Neural cell (in vitro differentiated cells): ENCODE measurements around the gene RWDD4. TPM values are rescaled to one million over a fixed set of nuclear protein-coding genes. Genes with fewer than 3 reads are reported as not detected.
"Not testable (repeated sequence)": the region's sequence is repeated elsewhere in the genome, so short reads cannot be mapped to it uniquely, and the experiment has no call there.

Source experiments
- H2AFZ ChIP-seq: fragments of 200-600, 300-800 bp; sonication (generic), shearing (Covaris generic); 2 replicates; pipeline ENCODE4 v1.6.0; 2014; ENCODE audit warnings: low read depth, mild to moderate bottlenecking, antibody characterized with exemption, low read length, moderate library complexity
- H3F3A ChIP-seq: fragments of 200-600 bp; shearing (Covaris generic); 2 replicates; pipeline ENCODE4 v1.6.1; 2016; ENCODE audit warnings: mild to moderate bottlenecking, moderate library complexity, mixed read lengths, antibody characterized with exemption, low read length; ENCODE audit not compliant: insufficient read depth, poor library complexity, severe bottlenecking
- H3K27ac ChIP-seq: fragments of 200-600, 300-800 bp; sonication (generic), shearing (Covaris generic); 2 replicates; pipeline ENCODE4 v1.5.1; 2014; ENCODE audit warnings: mild to moderate bottlenecking, low read length, moderate library complexity
- H3K27me3 ChIP-seq: fragments of 300-800, 200-600 bp; sonication (generic), shearing (Covaris generic); 2 replicates; pipeline ENCODE4 v1.6.0; 2014; ENCODE audit warnings: mild to moderate bottlenecking, low read depth, low read length, moderate library complexity; ENCODE audit not compliant: insufficient read depth
- H3K36me3 ChIP-seq: fragments of 300-800, 200-600 bp; sonication (generic), shearing (Covaris generic); 2 replicates; pipeline ENCODE4 v1.5.1; 2014; ENCODE audit warnings: mild to moderate bottlenecking, antibody characterized with exemption, low read length, moderate library complexity; ENCODE audit not compliant: insufficient read depth
- H3K4me2 ChIP-seq: fragments of 300-800, 200-600 bp; sonication (generic), shearing (Covaris generic); 2 replicates; pipeline ENCODE4 v1.6.0; 2014; ENCODE audit warnings: mild to moderate bottlenecking, low read length
- H3K4me3 ChIP-seq: fragments of 300-800, 200-600 bp; sonication (generic), shearing (Covaris generic); 2 replicates; pipeline ENCODE4 v1.5.1; 2014; ENCODE audit warnings: mild to moderate bottlenecking, low read length, moderate library complexity
- H3K79me2 ChIP-seq: fragments of 200-600 bp; shearing (Covaris generic); replicated peaks from 2 replicates; pipeline ENCODE4 v1.6.0; 2014; ENCODE audit warnings: mild to moderate bottlenecking, low read length, moderate library complexity; ENCODE audit not compliant: insufficient read depth
- H3K9ac ChIP-seq: fragments of 300-800, 200-600 bp; sonication (generic), shearing (Covaris generic); 2 replicates; pipeline ENCODE4 v1.6.1; 2016; ENCODE audit warnings: mild to moderate bottlenecking, low read length, mixed read lengths
- H3K9me2 ChIP-seq: fragments of 200-600 bp; shearing (Covaris generic); 2 replicates; pipeline ENCODE4 v1.6.1; 2016; ENCODE audit warnings: mild to moderate bottlenecking, low read length, mixed read lengths; ENCODE audit not compliant: insufficient read depth
- H3K9me3 ChIP-seq: fragments of 200-600, 300-800 bp; sonication (generic), shearing (Covaris generic); 2 replicates; pipeline ENCODE4 v1.6.1; 2016; ENCODE audit warnings: mild to moderate bottlenecking, mixed run types, low read length, moderate library complexity, mixed read lengths
- H4K20me1 ChIP-seq: fragments of 200-600 bp; shearing (Covaris generic); 2 replicates; pipeline ENCODE4 v1.6.1; 2016; ENCODE audit warnings: mild to moderate bottlenecking, mixed run types; ENCODE audit not compliant: insufficient read depth
- EP300 ChIP-seq: fragments of 450-650 bp; conservative IDR thresholded peaks from 2 replicates; pipeline ENCODE4 v1.6.1; 2014; ENCODE audit warnings: antibody characterized with exemption, mild to moderate bottlenecking, moderate library complexity; ENCODE audit not compliant: poor library complexity, severe bottlenecking
- EZH2 ChIP-seq: fragments of 200-600, 300-800 bp; shearing (Covaris generic), sonication (generic); IDR thresholded peaks from 2 replicates; pipeline ENCODE4 v1.6.1; 2014; ENCODE audit warnings: antibody characterized with exemption, low read length, borderline replicate concordance, mild to moderate bottlenecking; ENCODE audit not compliant: insufficient read depth, poor library complexity, severe bottlenecking
- MXI1 ChIP-seq: fragments of 450-650 bp; conservative IDR thresholded peaks from 2 replicates; pipeline ENCODE4 v1.6.1; 2014; ENCODE audit warnings: antibody characterized with exemption, mild to moderate bottlenecking; ENCODE audit not compliant: poor library complexity, severe bottlenecking
- POLR2AphosphoS5 ChIP-seq: IDR thresholded peaks from 2 replicates; pipeline ENCODE4 v1.6.1; 2012
- RAD21 ChIP-seq: fragments of 450-650 bp; conservative IDR thresholded peaks from 2 replicates; pipeline ENCODE4 v1.6.1; 2014; ENCODE audit warnings: antibody characterized with exemption, mild to moderate bottlenecking, moderate library complexity
- SMC3 ChIP-seq: fragments of 450-650 bp; conservative IDR thresholded peaks from 2 replicates; pipeline ENCODE4 v1.6.1; 2014; ENCODE audit warnings: antibody characterized with exemption, mild to moderate bottlenecking, moderate library complexity; ENCODE audit not compliant: poor library complexity
- TAF1 ChIP-seq: IDR thresholded peaks from 2 replicates; pipeline ENCODE4 v1.6.1; 2012; ENCODE audit warnings: low read depth
- polyA plus RNA-seq: library from polyadenylated mRNA; depleted of rRNA; stranded (reverse); fragments of >200 nt; gene quantifications from 2 replicates; pipeline ENCODE4 v1.2.3, GENCODE V29; 2014
- TF ChIP-seq, protein P1 (sequence below): IDR thresholded peaks from 2 replicates; pipeline ENCODE4 v1.6.1; 2012; ENCODE audit warnings: borderline replicate concordance
- TF ChIP-seq, protein P2 (sequence below): fragments of 450-650 bp; IDR thresholded peaks from 2 replicates; pipeline ENCODE4 v1.5.1; 2014; ENCODE audit warnings: antibody characterized with exemption, mild to moderate bottlenecking, moderate library complexity; ENCODE audit not compliant: poor library complexity, severe bottlenecking

The RWDD4 gene
- polyA plus RNA-seq, 1 donor from 2014 or later: 68.2 TPM

DNA sequence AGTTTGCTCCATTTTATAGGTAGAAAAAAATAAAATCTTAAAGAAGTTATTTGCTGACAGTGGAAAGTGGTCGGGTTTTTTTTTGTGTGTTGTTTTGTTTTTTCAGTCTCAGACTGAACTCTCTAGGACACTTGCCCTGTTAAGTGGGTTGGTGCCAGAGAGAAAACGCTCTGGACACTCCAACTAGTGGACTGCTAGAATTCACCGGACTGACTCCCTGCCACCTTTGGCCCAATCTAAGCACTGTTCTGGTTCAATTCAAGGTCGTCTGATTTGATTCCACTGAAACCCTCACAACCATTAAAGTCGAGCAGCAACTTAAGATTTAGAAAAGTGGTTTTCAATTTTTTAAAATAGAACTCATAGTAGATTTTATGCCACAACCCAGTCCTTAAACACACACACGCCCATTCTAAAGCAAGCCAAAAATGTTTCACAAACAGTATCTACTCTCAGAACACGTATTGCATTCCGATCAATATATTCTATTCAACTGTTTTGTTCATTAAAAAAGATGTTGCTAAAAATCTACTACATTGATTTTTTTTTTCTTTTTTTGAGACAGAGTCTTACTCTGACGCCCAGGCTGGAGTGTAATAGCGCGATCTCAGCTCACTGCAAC, 27.3 kb downstream of the RWDD4 start:
- Histone ChIP-seq H3K4me2 (no peak overlapping the region), H3K27me3 (no peaks in the 10 kb centered on the region), H4K20me1 (no peaks in the 10 kb centered on the region), H3K9ac (no peak overlapping the region), H3K79me2 (no peaks in the 10 kb centered on the region), H3K9me3 (no peaks in the 10 kb centered on the region), H3K36me3 (no peaks in the 10 kb centered on the region), H3F3A (no peaks in the 10 kb centered on the region), H3K9me2 (no peaks in the 10 kb centered on the region), H3K27ac (no peak overlapping the region), H3K4me3 (no peak overlapping the region), H2AFZ (no peak overlapping the region)
- no peak for TF ChIP-seq RAD21
- TF ChIP-seq TAF1: no peak
- TF ChIP-seq, protein P1, sequence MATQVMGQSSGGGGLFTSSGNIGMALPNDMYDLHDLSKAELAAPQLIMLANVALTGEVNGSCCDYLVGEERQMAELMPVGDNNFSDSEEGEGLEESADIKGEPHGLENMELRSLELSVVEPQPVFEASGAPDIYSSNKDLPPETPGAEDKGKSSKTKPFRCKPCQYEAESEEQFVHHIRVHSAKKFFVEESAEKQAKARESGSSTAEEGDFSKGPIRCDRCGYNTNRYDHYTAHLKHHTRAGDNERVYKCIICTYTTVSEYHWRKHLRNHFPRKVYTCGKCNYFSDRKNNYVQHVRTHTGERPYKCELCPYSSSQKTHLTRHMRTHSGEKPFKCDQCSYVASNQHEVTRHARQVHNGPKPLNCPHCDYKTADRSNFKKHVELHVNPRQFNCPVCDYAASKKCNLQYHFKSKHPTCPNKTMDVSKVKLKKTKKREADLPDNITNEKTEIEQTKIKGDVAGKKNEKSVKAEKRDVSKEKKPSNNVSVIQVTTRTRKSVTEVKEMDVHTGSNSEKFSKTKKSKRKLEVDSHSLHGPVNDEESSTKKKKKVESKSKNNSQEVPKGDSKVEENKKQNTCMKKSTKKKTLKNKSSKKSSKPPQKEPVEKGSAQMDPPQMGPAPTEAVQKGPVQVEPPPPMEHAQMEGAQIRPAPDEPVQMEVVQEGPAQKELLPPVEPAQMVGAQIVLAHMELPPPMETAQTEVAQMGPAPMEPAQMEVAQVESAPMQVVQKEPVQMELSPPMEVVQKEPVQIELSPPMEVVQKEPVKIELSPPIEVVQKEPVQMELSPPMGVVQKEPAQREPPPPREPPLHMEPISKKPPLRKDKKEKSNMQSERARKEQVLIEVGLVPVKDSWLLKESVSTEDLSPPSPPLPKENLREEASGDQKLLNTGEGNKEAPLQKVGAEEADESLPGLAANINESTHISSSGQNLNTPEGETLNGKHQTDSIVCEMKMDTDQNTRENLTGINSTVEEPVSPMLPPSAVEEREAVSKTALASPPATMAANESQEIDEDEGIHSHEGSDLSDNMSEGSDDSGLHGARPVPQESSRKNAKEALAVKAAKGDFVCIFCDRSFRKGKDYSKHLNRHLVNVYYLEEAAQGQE: no peak
- no peak for TF ChIP-seq MXI1
- no peak for TF ChIP-seq EP300
- TF ChIP-seq POLR2AphosphoS5: no peak
- TF ChIP-seq, protein P2, sequence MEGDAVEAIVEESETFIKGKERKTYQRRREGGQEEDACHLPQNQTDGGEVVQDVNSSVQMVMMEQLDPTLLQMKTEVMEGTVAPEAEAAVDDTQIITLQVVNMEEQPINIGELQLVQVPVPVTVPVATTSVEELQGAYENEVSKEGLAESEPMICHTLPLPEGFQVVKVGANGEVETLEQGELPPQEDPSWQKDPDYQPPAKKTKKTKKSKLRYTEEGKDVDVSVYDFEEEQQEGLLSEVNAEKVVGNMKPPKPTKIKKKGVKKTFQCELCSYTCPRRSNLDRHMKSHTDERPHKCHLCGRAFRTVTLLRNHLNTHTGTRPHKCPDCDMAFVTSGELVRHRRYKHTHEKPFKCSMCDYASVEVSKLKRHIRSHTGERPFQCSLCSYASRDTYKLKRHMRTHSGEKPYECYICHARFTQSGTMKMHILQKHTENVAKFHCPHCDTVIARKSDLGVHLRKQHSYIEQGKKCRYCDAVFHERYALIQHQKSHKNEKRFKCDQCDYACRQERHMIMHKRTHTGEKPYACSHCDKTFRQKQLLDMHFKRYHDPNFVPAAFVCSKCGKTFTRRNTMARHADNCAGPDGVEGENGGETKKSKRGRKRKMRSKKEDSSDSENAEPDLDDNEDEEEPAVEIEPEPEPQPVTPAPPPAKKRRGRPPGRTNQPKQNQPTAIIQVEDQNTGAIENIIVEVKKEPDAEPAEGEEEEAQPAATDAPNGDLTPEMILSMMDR: no peak
- no peak for TF ChIP-seq SMC3
- no peak for TF ChIP-seq EZH2

DNA sequence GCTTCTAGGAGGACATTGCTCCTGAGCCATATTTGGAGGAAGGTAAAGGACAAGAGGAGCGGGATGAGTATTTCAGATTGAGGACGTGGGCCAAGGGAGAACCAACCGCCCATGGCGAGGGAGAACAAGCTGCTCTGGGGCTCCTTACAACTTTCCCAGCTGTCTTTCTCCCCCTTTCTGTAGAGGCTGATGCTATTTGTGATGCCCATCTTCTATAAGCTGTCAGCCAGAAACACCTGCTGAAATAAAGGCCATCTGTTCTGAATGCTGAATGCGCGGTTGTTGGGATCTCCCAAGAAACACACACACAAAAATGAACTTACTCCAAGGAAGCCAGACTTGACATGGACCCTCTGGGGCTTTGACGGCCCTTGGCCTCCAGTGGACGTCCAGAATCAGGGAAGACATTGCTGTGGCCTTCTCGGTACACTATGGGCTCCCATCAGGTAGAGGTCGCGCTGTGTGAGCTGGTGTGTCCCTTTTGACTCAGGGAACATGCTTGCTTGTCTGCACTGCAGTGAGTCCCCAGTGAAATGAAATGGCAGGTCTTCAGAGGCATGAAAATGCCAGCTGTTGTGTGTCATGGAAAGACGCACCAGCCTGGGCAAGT, 30.9 kb downstream of the RWDD4 start:
- H3K9me3 ChIP-seq: no peaks in the 10 kb centered on the region
- H3K9ac ChIP-seq: no peak overlapping the region
- no peak overlapping the region for H2AFZ ChIP-seq
- no peaks in the 10 kb centered on the region for H4K20me1 ChIP-seq
- H3K79me2 ChIP-seq: no peaks in the 10 kb centered on the region
- H3F3A ChIP-seq: no peaks in the 10 kb centered on the region
- H3K4me2 ChIP-seq: no peak overlapping the region
- no peaks in the 10 kb centered on the region for H3K27me3 ChIP-seq
- no peak for TF ChIP-seq TAF1
- H3K36me3 ChIP-seq: no peaks in the 10 kb centered on the region
- H3K27ac ChIP-seq: no peak overlapping the region
- no peak overlapping the region for H3K4me3 ChIP-seq
- H3K9me2 ChIP-seq: no peaks in the 10 kb centered on the region

DNA sequence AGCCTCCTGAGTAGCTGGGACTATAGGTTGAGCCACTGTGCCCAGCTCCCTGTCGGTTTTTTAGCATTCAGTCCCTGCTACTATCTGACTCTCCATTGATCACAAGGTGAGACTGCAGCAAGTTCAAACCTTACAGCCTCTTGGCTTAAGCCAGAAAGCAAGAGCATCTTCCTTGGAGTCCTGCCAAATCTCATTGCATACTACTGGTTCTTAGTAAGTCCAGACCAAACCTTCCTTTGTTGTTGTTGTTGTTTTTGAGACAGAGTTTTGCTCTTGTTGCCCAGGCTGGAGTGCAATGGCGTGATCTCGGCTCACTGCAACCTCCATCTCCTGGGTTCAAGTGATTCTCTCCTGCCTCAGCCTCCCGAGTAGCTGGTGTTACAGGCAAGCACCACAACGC, 31.7 kb downstream of the RWDD4 start:
- not testable (repeated sequence) for H3K4me3 ChIP-seq, H3F3A ChIP-seq, H3K9ac ChIP-seq, H2AFZ ChIP-seq, H3K27me3 ChIP-seq, H4K20me1 ChIP-seq, H3K79me2 ChIP-seq, H3K9me3 ChIP-seq, H3K9me2 ChIP-seq, H3K36me3 ChIP-seq, H3K27ac ChIP-seq, H3K4me2 ChIP-seq
